ENCODE measurements around the gene CHTF8.

Gene CHTF8

GRCh38 chr16:69112285-69113129, 19.9 kb downstream of the CHTF8 start:
- DNase-seq (ENCODE audit: low spot score), result peak; percentile 90

DNA sequence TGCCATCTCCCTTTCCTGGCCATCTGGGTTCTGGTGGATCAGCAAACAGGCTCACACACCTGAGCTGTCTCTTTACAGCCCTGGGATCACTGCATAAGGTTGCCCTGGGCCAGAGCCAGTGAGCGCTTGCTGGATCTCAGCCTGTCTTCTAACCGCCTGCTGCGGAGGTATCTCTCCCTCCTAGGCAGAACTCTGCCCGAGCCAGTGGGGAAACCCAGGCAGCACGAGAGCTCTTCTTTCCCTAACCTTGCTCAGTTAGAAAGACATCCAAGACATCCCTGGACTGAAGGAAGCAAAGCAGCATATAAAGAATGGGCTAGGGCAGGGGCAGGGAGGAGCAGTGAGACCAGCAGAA, 20.5 kb downstream of the CHTF8 start:
- no peak for DNase-seq (ENCODE audit: low spot score)

DNA sequence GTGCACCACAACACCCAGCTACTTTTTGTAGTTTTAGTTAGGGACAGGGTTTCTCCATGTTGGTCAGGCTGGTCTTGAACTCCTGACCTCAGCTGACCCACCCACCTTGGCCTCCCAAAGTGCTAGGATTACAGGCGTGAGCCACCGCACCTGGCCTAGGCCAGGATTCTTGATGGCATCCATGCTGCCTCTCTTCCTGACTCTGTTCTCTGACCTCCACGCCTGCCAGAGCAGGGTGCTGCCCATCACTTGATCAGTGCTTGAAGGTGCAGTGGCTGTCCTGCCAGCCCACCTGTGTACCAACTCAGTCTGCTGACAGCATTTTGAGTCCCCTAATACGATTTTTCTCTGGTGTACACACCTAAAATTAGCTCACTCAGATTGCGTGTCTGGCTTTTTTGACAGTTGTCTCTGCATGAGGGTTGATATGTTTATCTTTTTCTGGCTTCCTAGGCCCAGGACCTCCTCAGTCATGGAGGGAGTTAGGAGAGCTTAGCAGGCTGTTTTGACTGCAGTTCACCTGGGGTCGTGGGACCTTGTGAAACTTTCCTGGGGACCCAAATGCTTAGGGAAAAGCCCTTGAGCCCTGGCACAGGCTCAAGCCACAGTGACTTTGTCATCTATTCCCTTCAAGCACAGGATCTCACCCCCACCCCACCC, 21.0 kb downstream of the CHTF8 start:
- no peak for DNase-seq (ENCODE audit: low spot score)

DNA sequence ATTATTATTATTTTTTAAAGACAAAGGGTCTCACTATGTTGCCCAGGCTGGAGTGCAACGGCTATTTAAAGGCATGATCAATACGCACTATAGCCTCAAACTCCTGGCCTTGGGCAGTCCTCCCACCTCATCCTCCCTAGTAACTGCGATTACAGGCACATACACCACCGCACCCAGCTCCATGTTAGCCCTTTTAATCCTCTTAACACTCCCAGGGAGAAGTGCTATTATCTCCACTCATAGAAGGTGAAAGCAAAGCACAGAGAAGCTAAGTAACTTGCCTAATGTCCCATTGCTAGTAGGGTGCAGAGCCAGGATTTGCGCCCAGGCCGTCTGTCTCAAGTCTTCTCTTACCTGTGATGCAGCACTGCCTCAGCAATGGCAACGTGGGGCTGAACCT, 22.0 kb downstream of the CHTF8 start:
- DNase-seq (ENCODE audit: low spot score), result no peak

DNA sequence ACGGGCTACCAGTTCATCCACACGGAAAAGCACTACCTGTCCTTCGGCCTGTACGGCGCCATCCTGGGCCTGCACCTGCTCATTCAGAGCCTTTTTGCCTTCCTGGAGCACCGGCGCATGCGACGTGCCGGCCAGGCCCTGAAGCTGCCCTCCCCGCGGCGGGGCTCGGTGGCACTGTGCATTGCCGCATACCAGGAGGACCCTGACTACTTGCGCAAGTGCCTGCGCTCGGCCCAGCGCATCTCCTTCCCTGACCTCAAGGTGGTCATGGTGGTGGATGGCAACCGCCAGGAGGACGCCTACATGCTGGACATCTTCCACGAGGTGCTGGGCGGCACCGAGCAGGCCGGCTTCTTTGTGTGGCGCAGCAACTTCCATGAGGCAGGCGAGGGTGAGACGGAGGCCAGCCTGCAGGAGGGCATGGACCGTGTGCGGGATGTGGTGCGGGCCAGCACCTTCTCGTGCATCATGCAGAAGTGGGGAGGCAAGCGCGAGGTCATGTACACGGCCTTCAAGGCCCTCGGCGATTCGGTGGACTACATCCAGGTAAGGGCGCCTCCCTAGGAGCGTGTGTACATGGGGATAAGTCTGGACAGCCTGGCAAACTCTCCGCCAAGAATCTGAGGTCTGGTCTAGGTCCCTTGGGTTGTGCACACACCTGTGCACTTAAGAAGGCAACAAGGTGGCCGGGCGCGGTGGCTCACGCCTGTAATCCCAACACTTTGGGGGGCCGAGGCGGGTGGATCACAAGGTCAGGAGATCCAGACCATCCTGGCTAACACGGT, 22.7 kb downstream of the CHTF8 start:
- DNase-seq (ENCODE audit: low spot score), result no peak

GRCh38 chr16:69108905-69109252, 23.5 kb downstream of the CHTF8 start:
- no peak for DNase-seq (ENCODE audit: low spot score)

DNA sequence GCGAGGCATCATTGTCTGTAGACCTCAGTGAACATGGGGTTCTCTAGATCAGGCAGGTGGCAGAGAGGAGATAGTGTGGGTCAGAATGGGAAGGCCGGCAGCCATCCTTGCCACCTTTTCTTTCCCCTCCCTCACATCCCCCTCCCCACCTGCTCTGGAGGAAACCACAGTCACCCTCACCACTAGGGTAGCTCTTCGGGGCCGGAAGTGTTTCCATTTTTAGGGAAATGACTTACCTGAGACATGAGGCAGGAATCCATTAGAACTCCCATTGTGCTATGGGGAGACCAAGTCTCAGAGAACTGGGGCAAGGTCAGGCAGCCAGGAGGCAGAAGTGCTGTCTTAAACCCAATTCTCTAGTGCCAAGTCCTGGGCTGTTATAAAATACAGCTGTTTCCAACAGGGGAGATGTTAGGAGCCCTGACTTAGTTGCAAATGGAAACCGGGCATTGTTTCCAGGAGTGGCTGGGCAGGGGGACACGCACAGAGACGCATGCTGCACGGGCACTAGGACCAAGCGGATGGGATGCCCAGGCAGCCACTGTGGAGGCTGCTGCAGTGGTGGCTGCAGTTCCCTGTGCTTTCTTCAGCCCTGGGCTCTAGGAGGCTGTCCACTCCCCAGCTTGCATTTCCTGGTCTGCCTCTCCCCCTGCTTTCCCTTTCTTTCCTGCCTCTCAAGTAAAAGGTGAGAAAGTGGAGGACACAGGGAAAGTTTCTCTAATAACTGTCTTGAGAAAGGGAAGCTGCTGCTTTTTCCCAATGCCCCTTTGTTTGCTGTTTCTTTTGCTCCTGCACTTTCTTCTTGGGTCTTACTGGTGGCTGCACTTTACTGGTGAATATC, 24.1 kb downstream of the CHTF8 start:
- peak; percentile 62 for DNase-seq (ENCODE audit: low spot score)

DNA sequence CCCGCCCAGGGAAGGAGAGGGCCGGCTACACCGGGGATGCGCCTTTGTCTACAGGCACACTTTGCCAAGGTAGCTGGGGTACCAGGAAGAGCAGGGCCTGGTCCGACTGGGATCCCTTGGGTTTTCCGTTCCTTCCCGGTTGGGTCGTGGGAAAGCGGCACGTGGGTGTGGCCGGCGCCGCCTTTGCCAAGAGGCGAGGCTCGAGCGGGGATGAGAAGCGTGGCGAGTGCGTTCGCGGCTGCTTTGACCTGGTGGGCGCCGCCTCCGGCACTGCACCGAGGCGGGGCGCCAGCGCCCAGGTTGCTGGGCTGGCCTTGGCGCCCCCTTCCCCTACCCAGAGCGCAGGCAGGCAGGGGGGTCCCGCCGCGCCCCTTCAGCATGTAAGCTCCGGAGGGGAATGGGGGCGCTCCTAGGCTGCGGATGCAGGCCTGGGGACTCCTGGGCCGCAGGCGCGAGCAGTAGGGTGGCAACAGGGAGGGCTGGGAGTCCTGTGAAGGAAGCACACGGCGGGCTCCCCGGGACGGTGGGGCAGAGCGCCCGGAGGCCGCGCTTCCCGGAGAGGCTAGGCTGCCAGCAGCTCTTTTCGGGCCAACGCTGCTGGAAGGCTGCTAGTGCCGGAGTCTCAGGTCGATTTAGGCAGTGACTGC, 24.9 kb downstream of the CHTF8 start:
- peak; percentile 57 for DNase-seq (ENCODE audit: low spot score)

DNA sequence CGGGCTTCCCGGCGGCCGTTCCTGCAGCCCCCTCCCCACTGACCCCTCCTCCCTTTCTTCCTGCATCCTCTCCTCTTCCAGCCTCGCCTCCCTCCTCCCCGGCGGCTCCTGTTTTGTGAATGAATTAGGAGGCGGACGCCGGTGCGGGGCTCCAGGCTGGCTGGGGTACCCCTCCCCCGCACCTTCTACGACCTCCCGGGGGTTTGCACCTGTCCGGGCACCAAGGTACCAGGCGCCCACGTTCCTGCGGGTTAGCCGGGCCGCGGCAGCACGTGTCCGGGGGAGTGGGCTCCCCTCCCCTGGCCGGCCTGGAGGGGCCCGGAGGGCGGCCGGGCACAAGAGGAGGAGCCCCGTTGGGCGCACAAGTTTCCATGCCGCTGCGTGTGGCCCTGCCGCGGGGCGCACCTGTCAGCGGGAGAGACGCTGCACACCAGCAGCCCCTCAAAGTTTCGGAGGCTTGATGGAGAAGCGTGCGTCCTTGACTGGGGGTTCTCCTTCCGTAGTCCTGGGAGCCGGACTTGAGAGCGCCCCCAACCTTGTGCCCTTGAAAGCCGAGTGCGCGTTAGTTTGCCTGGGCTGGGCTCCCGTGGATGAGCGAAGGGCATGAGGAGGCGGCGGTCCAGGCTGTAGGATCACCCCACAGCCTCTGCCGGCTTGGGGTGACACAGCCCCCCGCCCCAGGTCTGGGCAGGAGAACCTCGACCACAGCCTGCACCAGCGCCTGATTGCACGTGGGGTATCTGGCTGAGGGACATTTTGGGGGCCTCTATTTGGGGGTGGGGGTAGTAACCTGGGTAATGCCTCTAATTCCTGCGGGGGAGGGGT, 25.7 kb downstream of the CHTF8 start:
- peak; percentile 79 for DNase-seq (ENCODE audit: low spot score)

- DNase-seq (ENCODE audit: low spot score), result peak; percentile 86
These were observed 26.7 kb downstream of the CHTF8 start, which contains the start of gene HAS3 for GRCh38 chr16:69105501-69106361. HAS3 (plus strand) TSS chr16:69105653; CDS start chr16:69109396, 3,743 bp downstream.

DNA sequence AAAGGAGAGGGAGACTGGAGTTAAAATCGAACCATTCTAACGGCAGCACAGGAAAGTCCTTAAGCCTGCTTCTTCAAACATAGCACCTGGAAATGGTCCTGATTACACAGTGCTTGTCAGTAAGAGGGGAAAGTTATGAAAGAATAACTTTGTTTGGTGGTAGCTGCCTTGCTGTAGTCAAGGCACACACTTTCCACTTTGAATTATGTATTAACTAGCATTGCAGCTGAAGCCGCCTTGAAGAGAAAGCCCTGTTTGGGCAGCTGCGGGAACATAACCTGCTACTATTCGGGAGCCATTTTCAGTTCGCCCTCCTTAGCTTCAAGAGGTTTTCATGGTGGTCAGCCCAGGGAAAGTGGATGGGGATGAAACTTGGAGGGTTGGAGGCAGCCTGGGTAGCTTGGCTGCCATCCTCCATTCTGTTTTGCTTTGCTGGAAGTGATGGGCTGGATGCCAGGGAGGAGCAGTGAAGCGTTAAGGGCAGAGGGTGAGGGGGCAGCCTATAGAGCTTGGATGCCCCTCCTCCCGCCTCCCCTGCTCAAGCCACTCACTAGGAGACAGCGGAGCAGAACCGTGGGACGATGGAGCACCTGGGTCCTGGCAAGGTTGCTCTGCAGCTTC, 32.2 kb downstream of the CHTF8 start:
- DNase-seq (ENCODE audit: low spot score), result no peak

- DNase-seq (ENCODE audit: low spot score), result no peak
These were observed 37.2 kb downstream of the CHTF8 start for GRCh38 chr16:69095193-69095592.

- DNase-seq (ENCODE audit: low spot score), result no peak
These were observed 37.9 kb downstream of the CHTF8 start for GRCh38 chr16:69094501-69094900.

GRCh38 chr16:69093974-69094373, 38.4 kb downstream of the CHTF8 start:
- DNase-seq (ENCODE audit: low spot score), result no peak

DNA sequence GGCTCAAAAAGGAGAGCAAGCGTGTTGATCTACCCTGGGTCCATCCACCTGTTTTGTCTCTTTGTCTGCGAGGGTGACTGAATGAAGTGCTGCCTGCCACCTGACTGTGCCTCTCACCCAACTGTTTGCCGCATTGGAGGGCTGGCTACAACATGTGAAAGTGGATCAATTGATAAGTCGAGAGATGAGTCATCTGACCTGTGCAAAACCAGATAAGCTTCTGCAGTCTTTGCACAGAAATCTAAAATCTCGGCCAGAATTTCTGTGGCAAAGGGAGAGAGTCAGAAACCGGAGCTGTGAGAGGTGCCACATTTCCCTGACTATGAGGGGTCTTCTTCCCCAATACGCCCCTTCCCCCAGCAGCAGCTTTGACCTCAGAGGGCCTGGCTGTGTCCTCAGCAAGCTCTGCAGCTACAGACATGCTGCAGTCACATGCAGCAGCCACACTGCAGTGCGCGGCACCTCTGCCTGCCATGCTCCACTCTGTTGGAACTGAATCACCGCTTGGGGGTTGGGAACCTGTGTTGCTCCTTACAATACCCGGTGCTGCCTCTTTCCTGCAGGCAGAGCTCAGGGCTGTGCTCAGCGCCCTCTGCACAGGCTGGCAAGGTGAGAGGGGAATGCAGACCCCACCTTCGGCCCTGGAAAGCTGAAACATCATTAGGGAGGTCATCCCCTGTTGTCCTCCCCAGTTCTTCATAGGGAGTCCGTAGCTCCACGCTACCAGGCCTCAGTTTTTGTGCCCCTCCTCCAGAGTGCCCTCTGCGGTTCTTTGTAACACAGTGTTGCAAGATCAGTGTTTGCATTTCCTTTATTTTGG, 43.1 kb downstream of the CHTF8 start:
- DNase-seq (ENCODE audit: low spot score), result no peak

GRCh38 chr16:69088684-69089083, 43.7 kb downstream of the CHTF8 start:
- DNase-seq (ENCODE audit: low spot score), result no peak

DNA sequence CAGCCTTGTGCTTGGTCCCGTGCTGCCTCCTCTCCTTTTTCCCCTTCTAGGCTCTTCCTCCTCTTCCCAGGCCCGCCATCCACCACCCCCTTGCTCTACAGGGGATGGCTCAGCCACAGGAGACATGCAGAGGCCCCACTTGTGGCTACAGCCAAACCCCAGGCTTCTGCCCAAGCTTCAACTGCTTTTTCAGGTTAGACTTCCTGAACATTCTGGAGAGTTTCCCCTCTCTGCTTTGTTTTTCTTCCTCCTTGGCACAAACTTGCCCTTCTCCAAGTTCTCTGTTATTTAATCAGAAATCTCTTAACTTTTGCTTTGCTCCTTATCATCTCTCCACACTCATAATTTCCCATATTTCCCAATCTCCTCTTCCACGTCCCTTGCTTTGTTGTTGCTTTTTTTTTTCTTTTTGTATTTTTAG, 45.2 kb downstream of the CHTF8 start:
- DNase-seq (ENCODE audit: low spot score), result no peak

- DNase-seq (ENCODE audit: low spot score), result no peak
These were observed 47.2 kb downstream of the CHTF8 start for GRCh38 chr16:69085032-69085695.

Data from iPS-NIHi11 (cell line).